C4-2B (cell line): ENCODE results near the gene CROCC.

Experiments
- ZFX ChIP-seq: fragments of 450-650 bp; IDR thresholded peaks from 2 replicates; pipeline ENCODE4 v1.6.1; 2017
- TF ChIP-seq, protein P1 (sequence below): fragments of 450-650 bp; conservative IDR thresholded peaks from 2 replicates; pipeline ENCODE4 v1.5.1; 2017; ENCODE audit warnings: mild to moderate bottlenecking

DNA sequence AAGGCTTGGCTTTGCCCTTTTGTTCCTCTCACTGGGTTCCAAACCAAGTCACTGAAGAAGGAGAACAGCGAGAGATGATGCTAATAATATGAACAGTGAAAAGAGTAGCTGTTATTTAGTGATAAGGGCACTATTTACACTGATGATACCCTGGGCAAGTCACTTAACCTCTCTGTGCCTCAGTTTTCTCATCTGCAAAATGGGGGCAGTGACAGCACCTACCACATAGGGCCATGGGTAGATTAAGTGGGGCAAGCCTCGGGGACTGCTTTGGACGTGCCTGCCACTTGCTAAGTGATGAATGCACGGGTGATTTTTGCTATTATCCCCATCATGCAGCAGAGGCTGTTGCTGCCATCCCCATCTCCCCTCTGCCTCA lies 80.8 kb downstream of the CROCC start:
- TF ChIP-seq, protein P1, sequence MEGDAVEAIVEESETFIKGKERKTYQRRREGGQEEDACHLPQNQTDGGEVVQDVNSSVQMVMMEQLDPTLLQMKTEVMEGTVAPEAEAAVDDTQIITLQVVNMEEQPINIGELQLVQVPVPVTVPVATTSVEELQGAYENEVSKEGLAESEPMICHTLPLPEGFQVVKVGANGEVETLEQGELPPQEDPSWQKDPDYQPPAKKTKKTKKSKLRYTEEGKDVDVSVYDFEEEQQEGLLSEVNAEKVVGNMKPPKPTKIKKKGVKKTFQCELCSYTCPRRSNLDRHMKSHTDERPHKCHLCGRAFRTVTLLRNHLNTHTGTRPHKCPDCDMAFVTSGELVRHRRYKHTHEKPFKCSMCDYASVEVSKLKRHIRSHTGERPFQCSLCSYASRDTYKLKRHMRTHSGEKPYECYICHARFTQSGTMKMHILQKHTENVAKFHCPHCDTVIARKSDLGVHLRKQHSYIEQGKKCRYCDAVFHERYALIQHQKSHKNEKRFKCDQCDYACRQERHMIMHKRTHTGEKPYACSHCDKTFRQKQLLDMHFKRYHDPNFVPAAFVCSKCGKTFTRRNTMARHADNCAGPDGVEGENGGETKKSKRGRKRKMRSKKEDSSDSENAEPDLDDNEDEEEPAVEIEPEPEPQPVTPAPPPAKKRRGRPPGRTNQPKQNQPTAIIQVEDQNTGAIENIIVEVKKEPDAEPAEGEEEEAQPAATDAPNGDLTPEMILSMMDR = no peak
- no peak for TF ChIP-seq ZFX
